Neural progenitor cell (in vitro differentiated cells): ENCODE data around the gene CCT5. TPM values are rescaled to one million over a fixed set of nuclear protein-coding genes. Genes with fewer than 3 reads are reported as not detected.

ENCODE experiments used
- DNase-seq: peaks from one replicate; pipeline ENCODE4 v3.0.0-alpha.2; 2016; ENCODE audit warnings: low spot score
- H2AFZ ChIP-seq: fragments of 200-600 bp; sonication (generic); replicated peaks from 2 replicates; pipeline ENCODE4 v1.6.1; 2016; ENCODE audit warnings: antibody characterized with exemption
- H3F3A ChIP-seq: fragments of 200-600 bp; sonication (generic); 2 replicates; pipeline ENCODE4 v1.6.1; 2016; ENCODE audit warnings: antibody characterized with exemption, low read depth
- H3K27ac ChIP-seq: fragments of 200-600 bp; sonication (generic); 2 replicates; pipeline ENCODE4 v1.5.1; 2016; ENCODE audit warnings: mild to moderate bottlenecking
- H3K27me3 ChIP-seq: fragments of 200-600 bp; sonication (generic); 2 replicates; pipeline ENCODE4 v1.6.1; 2016; ENCODE audit warnings: mild to moderate bottlenecking, moderate library complexity
- H3K36me3 ChIP-seq: fragments of 200-600 bp; sonication (generic); 2 replicates; pipeline ENCODE4 v1.5.1; 2016
- H3K4me1 ChIP-seq: fragments of 200-600 bp; sonication (generic); 2 replicates; pipeline ENCODE4 v1.6.1; 2016; ENCODE audit warnings: mixed run types
- H3K4me2 ChIP-seq: fragments of 200-600 bp; sonication (generic); 2 replicates; pipeline ENCODE4 v1.6.1; 2016
- H3K4me3 ChIP-seq: fragments of 200-600 bp; sonication (generic); 2 replicates; pipeline ENCODE4 v1.5.1; 2016
- H3K79me2 ChIP-seq: fragments of 200-600 bp; sonication (generic); 2 replicates; pipeline ENCODE4 v1.6.1; 2016; ENCODE audit warnings: low read depth
- H3K9ac ChIP-seq: fragments of 200-600 bp; sonication (generic); 2 replicates; pipeline ENCODE4 v1.6.1; 2016
- H3K9me3 ChIP-seq: fragments of 200-600 bp; sonication (generic); 2 replicates; pipeline ENCODE4 v1.5.1; 2016; ENCODE audit warnings: low read depth
- H4K20me1 ChIP-seq: fragments of 200-600 bp; sonication (generic); 2 replicates; pipeline ENCODE4 v1.6.1; 2016; ENCODE audit warnings: low read depth
- H3K27ac Mint-ChIP-seq: 3 replicates; pipeline ENCODE4 v1.8.0; 2021; ENCODE audit warnings: mixed read lengths
- H3K27me3 Mint-ChIP-seq: 2 replicates; pipeline ENCODE4 v1.8.0; 2022; ENCODE audit warnings: low read depth, mild to moderate bottlenecking, inconsistent platforms, moderate library complexity, mixed read lengths; ENCODE audit not compliant: insufficient read depth
- H3K36me3 Mint-ChIP-seq: 3 replicates; pipeline ENCODE4 v1.8.0; 2021; ENCODE audit warnings: mixed read lengths
- H3K4me1 Mint-ChIP-seq: 3 replicates; pipeline ENCODE4 v1.8.0; 2021; ENCODE audit warnings: mixed read lengths
- H3K4me3 Mint-ChIP-seq: 3 replicates; pipeline ENCODE4 v1.8.0; 2021; ENCODE audit warnings: mild to moderate bottlenecking, moderate library complexity, mixed read lengths
- H3K9me3 Mint-ChIP-seq: 3 replicates; pipeline ENCODE4 v1.8.0; 2020; ENCODE audit warnings: mixed read lengths
- CTCF ChIP-seq: fragments of 200-600 bp; sonication (generic); IDR thresholded peaks from 2 replicates; pipeline ENCODE4 v1.5.1; 2017; ENCODE audit warnings: antibody characterized with exemption, mild to moderate bottlenecking
- EZH2 ChIP-seq: fragments of 200-600 bp; sonication (generic); IDR thresholded peaks from 2 replicates; pipeline ENCODE4 v1.6.1; 2017; ENCODE audit warnings: antibody characterized with exemption, mild to moderate bottlenecking, moderate library complexity
- EZH2phosphoT487 ChIP-seq: fragments of 200-600 bp; sonication (generic); IDR thresholded peaks from 2 replicates; pipeline ENCODE4 v1.6.1; 2017; ENCODE audit warnings: antibody characterized with exemption
- small RNA-seq: library from RNA; depleted of rRNA; stranded (forward); fragments of <200 nt; gene quantifications from one replicate; pipeline ENCODE3, GENCODE V24; 2015
- total RNA-seq: library from RNA; depleted of rRNA; stranded (reverse); fragments of >200 nt; gene quantifications from 2 replicates; pipeline ENCODE4 v1.2.3, GENCODE V29; 2015; ENCODE audit warnings: low replicate concordance

CCT5 gene
- total RNA-seq, 1 donor from 2014 or later, result 532 TPM

- H3K27ac Mint-ChIP-seq, result peak overlapping the region; percentile 85
- H3K27me3 ChIP-seq, result peaks cover 13% of the 10 kb centered on the region
- peak overlapping the region; percentile 2 for H3K4me3 Mint-ChIP-seq
Measured at GRCh38 chr5:10311595-10312425, 61.7 kb downstream of the CCT5 start.

DNA sequence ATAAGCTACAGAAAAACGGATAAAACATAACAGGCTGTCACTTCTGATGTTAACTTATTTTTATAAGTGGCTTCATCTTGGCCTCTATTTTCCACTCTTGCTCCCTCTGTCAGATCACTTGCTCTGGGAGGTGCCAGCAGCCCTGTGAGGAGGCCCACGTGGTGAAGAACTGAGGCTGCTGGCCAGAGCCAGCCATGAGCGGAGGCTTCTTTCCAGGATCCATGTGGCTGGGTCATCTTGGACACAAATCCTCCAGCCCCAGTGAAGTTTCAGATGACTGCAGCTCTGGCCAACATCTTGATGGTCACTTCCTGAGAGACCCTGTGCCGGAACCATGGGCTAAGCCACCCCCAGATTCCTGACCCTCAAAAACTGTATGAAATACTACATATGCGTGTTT lies 65.1 kb downstream of the CCT5 start:
- Histone ChIP-seq H3K27ac (no peak overlapping the region), H3K4me1 (no peaks in the 10 kb centered on the region), H3K79me2 (no peaks in the 10 kb centered on the region), H2AFZ (no peak overlapping the region), H3K36me3 (no peaks in the 10 kb centered on the region), H3K4me2 (no peak overlapping the region), H3K9ac (no peak overlapping the region), H3F3A (no peaks in the 10 kb centered on the region), H3K4me3 (no peak overlapping the region), H4K20me1 (no peaks in the 10 kb centered on the region), H3K27me3 (no peaks in the 10 kb centered on the region), H3K9me3 (no peaks in the 10 kb centered on the region)
- peaks cover 5% of the 10 kb centered on the region for H3K27me3 Mint-ChIP-seq
- H3K4me3 Mint-ChIP-seq, result no peak overlapping the region
- no peak for DNase-seq
- TF ChIP-seq EZH2, result no peak
- no peak for TF ChIP-seq EZH2phosphoT487
- TF ChIP-seq CTCF, result no peak
- H3K4me1 Mint-ChIP-seq, result peaks cover 8% of the 10 kb centered on the region
- H3K27ac Mint-ChIP-seq, result no peak overlapping the region
- H3K9me3 Mint-ChIP-seq, result no peaks in the 10 kb centered on the region
- no peaks in the 10 kb centered on the region for H3K36me3 Mint-ChIP-seq

More at GRCh38 chr5:10311595-10312425, 61.7 kb downstream of the CCT5 start:
- no peak overlapping the region for H3K9ac ChIP-seq
- TF ChIP-seq EZH2phosphoT487 (no peak), CTCF (no peak), EZH2 (no peak)
- no peaks in the 10 kb centered on the region for H3K9me3 Mint-ChIP-seq
- H3K9me3 ChIP-seq, result no peaks in the 10 kb centered on the region
- no peaks in the 10 kb centered on the region for H3K36me3 ChIP-seq
- H3K4me1 Mint-ChIP-seq, result peaks cover 14% of the 10 kb centered on the region
- H3K4me2 ChIP-seq, result no peak overlapping the region
- peaks cover 5% of the 10 kb centered on the region for H3K4me1 ChIP-seq
- no peak for DNase-seq
- H3F3A ChIP-seq, result peaks cover 5% of the 10 kb centered on the region
- no peaks in the 10 kb centered on the region for H3K79me2 ChIP-seq
- no peak overlapping the region for H2AFZ ChIP-seq
- H3K27me3 Mint-ChIP-seq, result peaks cover 11% of the 10 kb centered on the region
- no peak overlapping the region for H3K4me3 ChIP-seq
- H3K27ac ChIP-seq, result no peak overlapping the region
- H3K36me3 Mint-ChIP-seq, result no peaks in the 10 kb centered on the region
- no peaks in the 10 kb centered on the region for H4K20me1 ChIP-seq

Small RNA genes within 50 kb of the gene (small RNA-seq; reads per million reads assigned to genes)
- not detected for gene RF00019

Other genes starting within 250 kb of the CCT5 start
- 31.7 and 50.8 TPM in 2 replicates for gene ATPSCKMT, start 392 bp upstream of the CCT5 start, total RNA-seq
- 11.3 and 11.6 TPM in 2 replicates for gene CMBL, start 57.6 kb downstream of the CCT5 start, total RNA-seq
- gene MARCHF6, start 103.4 kb downstream of the CCT5 start, total RNA-seq, result 90.2 and 151 TPM in 2 replicates
- gene ROPN1L, start 191.6 kb downstream of the CCT5 start, total RNA-seq, result 0.22 TPM in 1 of 2 replicates, not detected in the other